GM06990 (cell line): ENCODE results near the gene HTRA2.

ENCODE experiments used
- DNase-seq: peaks from one replicate; pipeline ENCODE4 v3.0.0-alpha.2; 2011; ENCODE audit not compliant: insufficient read length; ENCODE audit errors: extremely low read depth
- H3K27me3 ChIP-seq: replicated peaks from 2 replicates; pipeline ENCODE4 v1.6.0; 2011; ENCODE audit warnings: low read length; ENCODE audit not compliant: control insufficient read depth, insufficient read depth
- H3K36me3 ChIP-seq: 2 replicates; pipeline ENCODE4 v1.5.1; 2011; ENCODE audit warnings: low read length; ENCODE audit not compliant: control insufficient read depth, insufficient read depth
- H3K4me3 ChIP-seq: replicated peaks from 2 replicates; pipeline ENCODE4 v1.5.1; 2011; ENCODE audit warnings: low read depth, mild to moderate bottlenecking, control low read depth, low read length
- TF ChIP-seq, protein P1 (sequence below): IDR thresholded peaks from 2 replicates; pipeline ENCODE4 v1.5.1; 2011; ENCODE audit warnings: low read length, control low read depth, mild to moderate bottlenecking, inconsistent platforms; ENCODE audit not compliant: insufficient read depth, poor library complexity, severe bottlenecking

HTRA2 gene

DNA sequence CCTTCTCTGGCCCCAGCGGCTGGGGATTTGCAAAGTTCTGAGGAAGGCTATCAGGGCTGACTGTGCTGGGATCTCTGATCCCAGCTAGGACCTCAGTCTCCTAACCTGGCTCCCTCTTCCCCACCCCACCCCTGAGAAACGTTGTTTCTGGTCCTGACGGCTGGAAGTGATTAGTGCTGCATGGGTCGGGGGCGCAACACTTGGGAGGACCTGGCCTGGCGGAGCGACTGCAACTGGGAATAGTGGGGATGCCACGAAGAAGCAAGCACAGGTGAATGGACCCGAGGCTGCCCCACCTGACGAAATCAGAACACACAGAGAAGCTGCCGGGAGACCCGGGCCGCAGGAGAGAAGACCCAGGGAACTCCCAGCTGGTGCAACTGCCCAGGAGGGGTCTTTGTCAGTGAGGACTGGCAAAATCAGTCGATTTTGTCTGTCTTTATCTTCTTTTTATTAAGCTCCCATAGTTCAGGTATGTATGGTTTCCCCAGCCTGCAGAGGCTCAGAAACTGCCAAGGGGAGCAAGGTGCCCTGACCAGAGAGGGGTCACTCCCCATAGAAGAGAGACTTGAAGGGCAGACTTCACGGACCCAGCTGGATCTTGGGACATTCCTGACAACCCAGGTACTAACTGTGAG lies 29.7 kb upstream of the HTRA2 start:
- H3K27me3 ChIP-seq = peaks cover 2% of the 10 kb centered on the region

DNA sequence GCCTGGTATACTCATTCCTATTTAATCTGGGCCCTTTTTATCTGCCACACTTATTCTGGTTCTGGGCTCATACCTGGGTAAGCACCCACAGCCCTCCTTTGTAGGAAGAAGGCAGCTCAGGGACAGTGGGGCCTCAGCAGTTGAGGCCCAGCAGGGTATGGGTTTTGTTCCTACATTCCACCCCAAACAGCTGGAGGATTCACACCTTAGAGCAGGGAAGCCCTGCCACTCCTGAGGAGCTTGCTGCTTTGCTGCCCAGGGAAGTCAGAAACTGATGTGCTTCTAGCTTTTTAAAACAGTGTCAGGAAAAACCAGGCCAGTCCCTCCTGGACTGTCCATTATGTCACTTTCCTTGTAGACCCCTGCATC lies 29.2 kb upstream of the HTRA2 start:
- Histone ChIP-seq H3K36me3 (peaks cover 1% of the 10 kb centered on the region), H3K27me3 (peaks cover 2% of the 10 kb centered on the region), H3K4me3 (no peak overlapping the region)
- DNase-seq = no peak
- TF ChIP-seq, protein P1, sequence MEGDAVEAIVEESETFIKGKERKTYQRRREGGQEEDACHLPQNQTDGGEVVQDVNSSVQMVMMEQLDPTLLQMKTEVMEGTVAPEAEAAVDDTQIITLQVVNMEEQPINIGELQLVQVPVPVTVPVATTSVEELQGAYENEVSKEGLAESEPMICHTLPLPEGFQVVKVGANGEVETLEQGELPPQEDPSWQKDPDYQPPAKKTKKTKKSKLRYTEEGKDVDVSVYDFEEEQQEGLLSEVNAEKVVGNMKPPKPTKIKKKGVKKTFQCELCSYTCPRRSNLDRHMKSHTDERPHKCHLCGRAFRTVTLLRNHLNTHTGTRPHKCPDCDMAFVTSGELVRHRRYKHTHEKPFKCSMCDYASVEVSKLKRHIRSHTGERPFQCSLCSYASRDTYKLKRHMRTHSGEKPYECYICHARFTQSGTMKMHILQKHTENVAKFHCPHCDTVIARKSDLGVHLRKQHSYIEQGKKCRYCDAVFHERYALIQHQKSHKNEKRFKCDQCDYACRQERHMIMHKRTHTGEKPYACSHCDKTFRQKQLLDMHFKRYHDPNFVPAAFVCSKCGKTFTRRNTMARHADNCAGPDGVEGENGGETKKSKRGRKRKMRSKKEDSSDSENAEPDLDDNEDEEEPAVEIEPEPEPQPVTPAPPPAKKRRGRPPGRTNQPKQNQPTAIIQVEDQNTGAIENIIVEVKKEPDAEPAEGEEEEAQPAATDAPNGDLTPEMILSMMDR = no peak

More for the DNA sequence above, 29.7 kb upstream of the HTRA2 start:
- TF ChIP-seq, protein P1 = no peak
- H3K4me3 ChIP-seq = no peak overlapping the region
- no peak for DNase-seq
- H3K36me3 ChIP-seq = no peaks in the 10 kb centered on the region; the same call in 1 of the 2 replicates

DNA sequence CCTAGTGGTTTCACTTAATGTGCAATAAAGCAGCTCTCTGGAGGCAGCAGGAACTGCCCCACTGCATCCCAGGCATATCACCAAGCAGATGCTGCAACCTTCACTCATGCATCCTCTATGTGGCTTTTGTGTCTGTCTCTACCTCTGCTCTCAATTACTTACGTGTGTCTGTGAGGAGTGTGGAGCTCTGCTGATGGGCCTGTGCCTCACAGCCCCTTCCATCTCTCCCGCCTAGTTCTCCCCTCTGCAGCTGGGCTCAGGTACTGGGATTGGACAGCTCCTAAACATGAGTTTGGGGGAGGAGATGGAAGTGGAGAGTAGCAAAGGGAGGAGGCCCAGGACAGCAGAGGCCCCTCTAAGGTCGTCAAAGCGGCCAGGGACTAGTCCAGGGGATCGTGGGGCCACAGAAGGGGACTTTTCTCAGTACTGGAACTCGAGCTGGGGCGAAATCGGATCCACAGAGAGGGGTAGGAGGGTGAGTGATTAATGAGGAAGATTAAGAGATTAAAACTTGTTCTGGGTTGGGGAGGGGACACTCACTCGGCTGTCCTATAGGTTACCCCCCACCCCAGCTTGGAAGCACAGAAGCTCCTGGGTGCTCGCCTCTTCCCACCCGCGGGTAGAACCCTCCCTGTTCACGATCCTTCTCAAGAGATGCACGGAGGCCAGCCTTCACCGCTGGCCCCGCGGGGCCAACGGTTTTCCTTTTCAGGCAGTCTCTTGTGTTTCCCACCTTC lies 28.2 kb upstream of the HTRA2 start:
- no peak for DNase-seq
- no peak overlapping the region for H3K4me3 ChIP-seq
- TF ChIP-seq, protein P1 = no peak
- H3K27me3 ChIP-seq = peaks cover 2% of the 10 kb centered on the region
- H3K36me3 ChIP-seq = peaks cover 4% of the 10 kb centered on the region

DNA sequence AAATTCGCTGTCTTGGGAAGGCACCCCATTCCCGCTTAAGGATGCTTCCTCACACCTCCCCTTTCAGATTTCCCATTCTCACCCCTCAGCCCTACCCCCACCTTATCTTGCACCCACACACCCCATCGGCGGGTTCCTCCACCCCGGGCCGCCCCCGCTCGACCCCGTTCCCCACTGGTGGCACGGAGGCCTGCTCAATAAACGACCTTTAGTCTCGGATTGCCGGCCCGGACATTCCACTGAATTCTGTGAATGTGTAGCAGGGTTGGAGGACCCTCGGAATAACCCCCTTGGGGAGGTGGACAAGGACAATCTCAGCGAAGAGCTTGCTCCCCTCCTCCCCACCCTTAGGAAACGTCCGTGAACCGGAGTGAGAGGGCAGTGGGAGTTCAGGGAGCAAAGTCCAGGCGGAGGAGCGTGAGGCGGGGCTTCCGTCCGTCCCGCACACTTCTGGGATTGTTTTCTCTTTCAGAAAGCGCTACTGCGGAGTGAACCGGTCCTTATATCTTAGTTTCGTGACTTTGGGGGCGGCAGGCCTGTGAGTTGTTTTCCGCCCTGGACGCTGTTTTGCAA lies 27.5 kb upstream of the HTRA2 start:
- H3K27me3 ChIP-seq = peaks cover 2% of the 10 kb centered on the region
- peak overlapping the region; percentile 71 for H3K4me3 ChIP-seq
- H3K36me3 ChIP-seq = peaks cover 4% of the 10 kb centered on the region
- DNase-seq = no peak
- TF ChIP-seq, protein P1 = no peak

DNA sequence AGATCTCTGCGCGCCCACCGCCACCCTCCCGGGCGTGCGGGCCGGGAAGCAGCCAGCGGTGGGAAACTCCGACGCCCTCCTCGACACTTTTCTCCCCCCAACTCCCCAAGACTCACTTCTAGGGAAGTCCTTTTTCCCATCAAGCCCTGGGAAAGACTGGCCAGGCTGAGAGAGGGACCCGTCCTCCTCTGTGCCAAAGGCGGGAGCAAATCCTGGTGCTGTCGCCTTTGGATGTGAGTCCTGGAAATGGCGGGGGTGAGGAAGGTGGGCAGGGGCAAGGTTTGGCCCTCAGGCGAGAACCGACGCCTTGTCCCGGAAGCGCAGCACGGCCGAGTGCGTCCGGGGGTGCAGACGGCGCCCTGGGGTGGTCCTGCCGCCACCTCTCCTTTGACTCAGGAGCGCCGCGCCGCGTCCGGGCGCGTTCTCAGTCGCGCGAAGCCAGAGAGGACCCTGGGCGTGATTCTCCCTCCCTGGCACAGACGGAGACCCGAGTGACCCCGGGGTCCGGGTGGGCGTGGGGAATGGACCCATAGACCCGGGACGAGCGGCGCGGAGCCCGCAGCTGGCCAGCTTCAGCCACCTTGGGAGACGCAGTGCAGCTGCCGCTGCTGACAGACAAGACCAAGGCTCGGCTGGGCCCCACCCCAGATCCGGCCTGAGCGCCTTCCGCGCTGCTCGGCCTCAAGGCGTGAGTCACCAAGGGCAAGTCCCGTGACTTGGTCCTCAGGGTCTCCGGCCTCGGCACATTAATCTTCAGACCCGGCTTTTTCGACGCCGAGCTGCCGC lies 26.8 kb upstream of the HTRA2 start:
- DNase-seq = peak; percentile 83
- H3K4me3 ChIP-seq = peak overlapping the region; percentile 71
- peaks cover 2% of the 10 kb centered on the region for H3K27me3 ChIP-seq
- peaks cover 4% of the 10 kb centered on the region for H3K36me3 ChIP-seq
- TF ChIP-seq, protein P1 = peak; percentile 69
